ENCODE results near the gene SRSF3.

The SRSF3 gene

DNA sequence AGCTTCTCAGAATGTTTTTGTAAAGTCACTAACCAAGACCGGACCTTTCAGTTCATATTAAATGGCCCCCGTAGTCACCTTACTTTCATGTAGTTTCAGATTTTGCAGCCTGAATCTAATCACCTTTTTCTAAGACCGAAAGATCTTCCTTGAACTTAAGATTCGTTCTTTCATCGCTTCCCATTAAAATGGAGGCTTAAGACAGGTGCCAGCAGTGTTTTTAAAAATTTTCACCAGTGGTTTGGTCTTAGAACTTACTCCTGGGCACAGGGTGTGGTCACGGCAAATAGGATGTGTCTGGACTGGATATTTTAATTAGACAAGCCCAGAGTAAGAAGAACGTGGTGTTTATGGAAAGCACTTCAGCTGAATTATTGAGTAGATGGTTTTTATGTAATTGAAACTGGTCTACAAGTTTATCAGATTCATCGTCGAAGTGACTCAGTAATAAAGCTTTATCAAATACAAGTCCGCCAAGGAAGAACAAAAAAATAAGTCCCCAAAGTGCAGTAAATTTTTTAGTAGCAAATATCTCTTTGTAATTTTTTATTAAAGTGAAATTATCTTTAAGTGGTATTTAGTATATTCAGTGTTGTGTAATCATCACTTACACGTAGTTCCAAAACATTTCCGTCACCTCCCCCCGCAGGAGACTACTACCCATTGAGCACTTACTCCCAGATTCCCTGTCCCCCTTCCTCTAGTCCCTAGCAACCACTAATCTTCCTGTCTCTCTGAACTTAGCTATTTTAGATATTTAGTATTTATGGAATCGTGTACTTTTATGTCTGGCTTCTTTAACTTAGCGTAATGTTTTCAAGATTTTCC is 868 bp downstream of the SRSF3 start:
- Histone ChIP-seq H3K36me3 (peaks cover 54% of the 10 kb centered on the region), H3K9me3 (no peaks in the 10 kb centered on the region), H3K4me1 (peaks cover 10% of the 10 kb centered on the region), H3K27me3 (no peaks in the 10 kb centered on the region), H3K4me3 (ENCODE audit: low read depth, low read length) (peak overlapping the region; percentile 81)
- no peak for DNase-seq
- TF ChIP-seq, protein P1, sequence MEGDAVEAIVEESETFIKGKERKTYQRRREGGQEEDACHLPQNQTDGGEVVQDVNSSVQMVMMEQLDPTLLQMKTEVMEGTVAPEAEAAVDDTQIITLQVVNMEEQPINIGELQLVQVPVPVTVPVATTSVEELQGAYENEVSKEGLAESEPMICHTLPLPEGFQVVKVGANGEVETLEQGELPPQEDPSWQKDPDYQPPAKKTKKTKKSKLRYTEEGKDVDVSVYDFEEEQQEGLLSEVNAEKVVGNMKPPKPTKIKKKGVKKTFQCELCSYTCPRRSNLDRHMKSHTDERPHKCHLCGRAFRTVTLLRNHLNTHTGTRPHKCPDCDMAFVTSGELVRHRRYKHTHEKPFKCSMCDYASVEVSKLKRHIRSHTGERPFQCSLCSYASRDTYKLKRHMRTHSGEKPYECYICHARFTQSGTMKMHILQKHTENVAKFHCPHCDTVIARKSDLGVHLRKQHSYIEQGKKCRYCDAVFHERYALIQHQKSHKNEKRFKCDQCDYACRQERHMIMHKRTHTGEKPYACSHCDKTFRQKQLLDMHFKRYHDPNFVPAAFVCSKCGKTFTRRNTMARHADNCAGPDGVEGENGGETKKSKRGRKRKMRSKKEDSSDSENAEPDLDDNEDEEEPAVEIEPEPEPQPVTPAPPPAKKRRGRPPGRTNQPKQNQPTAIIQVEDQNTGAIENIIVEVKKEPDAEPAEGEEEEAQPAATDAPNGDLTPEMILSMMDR (IDR thresholded peaks at IDR 0.05; ENCODE audit: low read depth, low read length) = no peak

DNA sequence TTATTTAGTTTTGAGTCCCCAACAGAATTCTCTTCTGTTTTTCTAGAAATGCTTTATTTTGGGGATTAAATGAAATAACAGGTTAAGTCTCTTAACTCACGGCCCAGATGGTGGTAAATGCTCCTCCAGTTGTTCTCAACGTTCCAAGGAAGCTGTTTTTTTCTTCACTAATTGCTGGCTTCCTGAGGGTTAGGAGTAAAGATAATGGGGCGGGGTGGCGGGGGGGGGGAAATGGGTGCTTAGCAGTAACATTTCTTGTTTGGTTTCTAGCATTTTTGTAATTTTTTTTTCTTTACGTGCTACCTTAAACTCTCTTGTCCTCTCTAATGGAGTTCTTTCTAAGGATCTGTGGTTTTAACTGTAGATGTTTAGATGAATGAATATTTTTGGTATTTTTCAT is 2.2 kb downstream of the SRSF3 start:
- peaks cover 10% of the 10 kb centered on the region for H3K4me1 ChIP-seq
- TF ChIP-seq, protein P1 (IDR thresholded peaks at IDR 0.05; ENCODE audit: low read depth, low read length) = no peak
- H3K27me3 ChIP-seq = no peaks in the 10 kb centered on the region
- peaks cover 67% of the 10 kb centered on the region for H3K36me3 ChIP-seq
- peak overlapping the region; percentile 81 for H3K4me3 ChIP-seq (ENCODE audit: low read depth, low read length)
- no peak for DNase-seq
- H3K9me3 ChIP-seq = no peaks in the 10 kb centered on the region

DNA sequence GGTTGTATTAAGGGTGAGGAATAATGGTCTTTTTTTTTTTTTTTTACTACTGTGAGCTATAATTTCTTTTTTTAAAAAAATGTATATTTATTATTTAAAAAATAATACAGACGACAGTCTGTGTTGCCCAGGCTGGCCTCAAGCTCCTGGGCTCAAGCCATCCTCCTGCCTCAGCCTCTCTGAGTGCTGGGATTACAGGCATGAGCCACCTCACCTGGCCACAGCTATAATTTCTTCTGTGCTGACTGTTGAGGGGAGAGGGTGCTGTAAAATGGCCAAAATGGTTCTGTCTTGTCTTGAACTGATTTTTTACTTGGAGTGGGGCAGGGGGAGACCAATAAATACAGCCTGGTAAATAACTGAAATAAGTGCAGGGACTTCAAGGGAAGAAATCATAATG is 3.6 kb downstream of the SRSF3 start:
- Histone ChIP-seq H3K4me1 (peaks cover 10% of the 10 kb centered on the region), H3K4me3 (ENCODE audit: low read depth, low read length) (peak overlapping the region; percentile 81)
- no peak for DNase-seq

DNA sequence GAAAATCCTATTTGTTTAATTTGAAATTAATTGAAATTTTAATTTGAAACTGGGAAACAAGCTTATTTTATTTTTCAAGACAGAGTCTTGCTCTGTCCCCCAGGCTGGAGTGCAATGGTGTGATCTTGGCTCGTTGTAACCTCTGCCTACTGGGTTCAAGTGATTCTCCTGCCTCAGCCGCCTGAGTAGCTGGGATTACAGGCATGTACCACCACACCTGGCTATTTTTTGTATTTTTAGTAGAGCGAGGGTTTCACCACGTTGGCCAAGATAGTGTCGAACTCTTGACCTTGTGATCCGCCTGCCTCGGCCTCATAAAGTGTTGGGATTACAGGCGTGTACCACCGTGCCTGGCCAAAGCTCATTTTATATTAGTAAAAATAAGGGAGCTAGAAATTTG is 4.2 kb downstream of the SRSF3 start:
- H3K4me1 ChIP-seq = peaks cover 10% of the 10 kb centered on the region

More for the DNA sequence above, 3.6 kb downstream of the SRSF3 start:
- Histone ChIP-seq H3K36me3 (peaks cover 81% of the 10 kb centered on the region), H3K27me3 (no peaks in the 10 kb centered on the region), H3K9me3 (no peaks in the 10 kb centered on the region)
- TF ChIP-seq, protein P1 (IDR thresholded peaks at IDR 0.05; ENCODE audit: low read depth, low read length) = no peak

DNA sequence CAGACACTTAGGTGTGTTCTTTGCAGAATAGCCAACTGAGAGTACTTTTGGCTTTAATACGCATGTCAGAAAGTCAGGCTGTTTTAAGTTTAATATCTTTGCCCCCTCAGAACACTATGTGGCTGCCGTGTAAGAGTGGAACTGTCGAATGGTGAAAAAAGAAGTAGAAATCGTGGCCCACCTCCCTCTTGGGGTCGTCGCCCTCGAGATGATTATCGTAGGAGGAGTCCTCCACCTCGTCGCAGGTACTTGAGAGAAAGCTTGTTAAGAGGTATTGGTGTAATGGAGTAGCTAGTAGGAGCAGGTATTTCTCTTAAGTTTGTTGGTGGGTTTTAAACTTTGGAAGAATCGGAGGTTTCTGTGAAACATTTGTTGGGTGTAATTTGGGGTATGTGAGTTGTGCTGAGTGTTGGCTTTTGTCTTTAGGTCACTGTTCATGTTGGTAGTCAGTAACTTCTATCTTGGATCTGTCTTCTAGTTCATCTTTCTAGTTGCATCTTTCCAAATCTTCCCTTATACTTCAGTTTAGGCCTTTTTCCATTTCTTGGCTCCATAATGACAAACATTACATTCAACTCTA is 4.7 kb downstream of the SRSF3 start:
- Histone ChIP-seq H3K4me1 (peaks cover 10% of the 10 kb centered on the region), H3K4me3 (ENCODE audit: low read depth, low read length) (peak overlapping the region; percentile 81)
- DNase-seq = no peak

More for the DNA sequence above, 4.2 kb downstream of the SRSF3 start:
- H3K4me3 ChIP-seq (ENCODE audit: low read depth, low read length) = peak overlapping the region; percentile 81
- DNase-seq = no peak
- H3K27me3 ChIP-seq = no peaks in the 10 kb centered on the region
- H3K9me3 ChIP-seq = no peaks in the 10 kb centered on the region
- TF ChIP-seq, protein P1 (IDR thresholded peaks at IDR 0.05; ENCODE audit: low read depth, low read length) = no peak
- peaks cover 87% of the 10 kb centered on the region for H3K36me3 ChIP-seq

More for the DNA sequence above, 4.7 kb downstream of the SRSF3 start:
- TF ChIP-seq, protein P1 (IDR thresholded peaks at IDR 0.05; ENCODE audit: low read depth, low read length) = no peak
- peaks cover 92% of the 10 kb centered on the region for H3K36me3 ChIP-seq
- no peaks in the 10 kb centered on the region for H3K9me3 ChIP-seq
- H3K27me3 ChIP-seq = no peaks in the 10 kb centered on the region
